DMS53 (cell line): ENCODE data around the gene PIK3IP1.
A peak's percentile ranks its signal among the peaks of the same experiment; 100 is the strongest.

Experiments used
- DNase-seq: peaks from one replicate; lab custom pipeline; 2025; lab: John Stamatoyannopoulos, UW

Gene PIK3IP1

GRCh38 chr22:31278626-31279326, 13.5 kb downstream of the PIK3IP1 start:
- no peak for DNase-seq

- DNase-seq = no peak
Measured at GRCh38 chr22:31278151-31278621, 14.1 kb downstream of the PIK3IP1 start.

DNA sequence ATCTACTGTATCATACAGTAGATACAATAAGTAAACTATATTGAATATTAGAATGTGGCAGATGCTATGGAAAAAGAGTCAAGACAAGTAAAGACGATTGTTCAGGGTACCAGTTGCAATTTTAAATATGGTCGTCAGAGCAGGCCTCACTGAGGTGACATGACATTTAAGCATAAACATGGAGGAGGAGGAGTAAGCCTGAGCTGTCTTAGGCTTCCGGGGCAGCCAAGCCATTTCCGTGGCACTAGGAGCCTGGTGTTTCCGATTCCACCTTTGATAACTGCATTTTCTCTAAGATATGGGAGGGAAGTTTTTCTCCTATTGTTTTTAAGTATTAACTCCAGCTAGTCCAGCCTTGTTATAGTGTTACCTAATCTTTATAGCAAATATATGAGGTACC, 14.5 kb downstream of the PIK3IP1 start:
- DNase-seq = no peak

- no peak for DNase-seq
Measured at GRCh38 chr22:31276426-31277167, 15.7 kb downstream of the PIK3IP1 start.

DNA sequence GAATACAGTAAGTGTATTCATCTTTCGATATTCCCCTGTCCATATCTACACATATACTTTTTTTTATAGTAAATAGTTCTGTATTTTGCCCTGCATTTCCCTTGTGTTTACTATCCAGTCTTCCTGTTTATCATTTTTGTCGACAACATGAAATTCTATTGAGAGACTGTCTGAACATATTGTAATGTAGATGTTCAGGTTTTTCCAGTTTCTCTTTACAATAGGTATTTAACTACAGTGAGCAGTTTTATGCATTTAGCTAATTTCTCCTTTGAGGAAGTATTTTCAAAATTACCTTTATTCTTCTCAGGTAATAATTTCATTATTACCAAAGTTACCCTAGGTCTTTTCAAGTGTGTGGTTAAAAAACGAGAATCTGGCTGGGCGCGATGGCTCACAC, 16.7 kb downstream of the PIK3IP1 start:
- DNase-seq = peak; percentile 43

DNA sequence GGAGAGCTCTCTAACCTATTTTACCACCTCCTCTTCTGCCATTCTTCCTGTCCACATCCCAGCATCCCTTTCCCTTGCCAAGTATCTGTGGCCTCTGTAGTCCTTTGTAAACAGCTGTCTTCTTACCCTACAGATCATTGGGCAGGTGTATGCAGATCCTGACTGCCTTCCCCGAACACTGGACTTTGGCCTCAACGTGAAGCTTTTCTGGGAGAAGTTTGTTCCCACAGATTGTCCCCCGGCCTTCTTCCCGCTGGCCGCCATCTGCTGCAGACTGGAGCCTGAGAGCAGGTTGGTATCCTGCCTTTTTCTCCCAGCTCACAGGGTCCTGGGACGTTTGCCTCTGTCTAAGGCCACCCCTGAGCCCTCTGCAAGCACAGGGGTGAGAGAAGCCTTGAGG, 17.3 kb downstream of the PIK3IP1 start:
- peak; percentile 56 for DNase-seq

GRCh38 chr22:31274017-31274416, 18.3 kb downstream of the PIK3IP1 start:
- DNase-seq = no peak

DNA sequence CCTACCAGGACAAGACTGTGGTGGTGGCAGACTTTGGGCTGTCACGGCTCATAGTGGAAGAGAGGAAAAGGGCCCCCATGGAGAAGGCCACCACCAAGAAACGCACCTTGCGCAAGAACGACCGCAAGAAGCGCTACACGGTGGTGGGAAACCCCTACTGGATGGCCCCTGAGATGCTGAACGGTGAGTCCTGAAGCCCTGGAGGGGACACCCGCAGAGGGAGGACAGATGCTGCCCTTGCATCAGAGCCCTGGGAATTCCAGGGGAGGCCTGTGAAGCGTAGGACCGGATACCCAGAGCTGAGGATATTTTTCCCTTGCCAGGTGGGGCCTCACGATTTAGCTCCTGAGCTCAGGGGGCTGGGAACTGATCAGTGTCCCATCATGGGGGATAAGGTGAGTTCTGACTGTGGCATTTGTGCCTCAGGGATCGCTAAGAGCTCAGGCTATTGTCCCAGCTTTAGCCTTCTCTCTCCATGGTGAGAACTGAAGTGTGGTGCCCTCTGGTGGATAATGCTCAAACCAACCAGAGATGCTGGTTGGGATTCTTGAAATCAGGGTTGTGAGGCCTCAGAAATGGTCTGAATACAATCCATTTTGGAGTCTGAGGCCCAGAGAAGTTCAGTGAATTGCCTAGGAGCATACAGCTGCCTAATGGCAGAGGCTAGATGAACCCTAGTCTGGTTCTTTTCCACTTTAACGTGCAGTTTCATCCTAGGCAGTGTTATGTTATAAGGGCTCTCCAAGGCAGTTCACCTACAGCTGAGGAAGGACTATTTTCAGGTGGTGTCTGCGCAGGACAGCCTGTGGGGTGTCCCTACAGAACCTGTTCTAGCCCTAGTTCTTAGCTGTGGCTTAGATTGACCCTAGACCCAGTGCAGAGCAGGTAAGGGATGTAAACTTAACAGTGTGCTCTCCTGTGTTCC, 19.5 kb downstream of the PIK3IP1 start:
- DNase-seq = peak; percentile 65

- DNase-seq = no peak
Measured at GRCh38 chr22:31271485-31271884, 20.8 kb downstream of the PIK3IP1 start.

DNA sequence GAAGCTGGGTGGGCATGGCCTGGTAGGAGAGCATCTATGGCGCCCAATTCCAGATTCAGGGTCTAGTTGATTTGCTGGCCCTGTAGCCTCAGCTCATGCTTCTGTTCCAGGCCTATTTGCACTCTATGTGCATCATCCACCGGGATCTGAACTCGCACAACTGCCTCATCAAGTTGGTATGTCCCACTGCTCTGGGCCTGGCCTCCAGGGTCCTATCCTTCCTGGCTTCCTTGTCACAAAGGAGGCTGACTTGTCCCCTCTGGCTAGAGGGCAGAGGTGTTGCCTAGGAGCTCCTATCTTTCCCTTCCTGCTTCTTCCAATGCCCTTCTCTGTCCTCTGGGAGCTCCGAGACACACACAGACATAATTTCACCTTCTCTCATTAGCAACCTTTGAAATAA, 21.3 kb downstream of the PIK3IP1 start:
- DNase-seq = no peak

GRCh38 chr22:31269892-31270579, 22.3 kb downstream of the PIK3IP1 start:
- no peak for DNase-seq

- DNase-seq = no peak
Measured at GRCh38 chr22:31268281-31268680, 24.0 kb downstream of the PIK3IP1 start.

DNA sequence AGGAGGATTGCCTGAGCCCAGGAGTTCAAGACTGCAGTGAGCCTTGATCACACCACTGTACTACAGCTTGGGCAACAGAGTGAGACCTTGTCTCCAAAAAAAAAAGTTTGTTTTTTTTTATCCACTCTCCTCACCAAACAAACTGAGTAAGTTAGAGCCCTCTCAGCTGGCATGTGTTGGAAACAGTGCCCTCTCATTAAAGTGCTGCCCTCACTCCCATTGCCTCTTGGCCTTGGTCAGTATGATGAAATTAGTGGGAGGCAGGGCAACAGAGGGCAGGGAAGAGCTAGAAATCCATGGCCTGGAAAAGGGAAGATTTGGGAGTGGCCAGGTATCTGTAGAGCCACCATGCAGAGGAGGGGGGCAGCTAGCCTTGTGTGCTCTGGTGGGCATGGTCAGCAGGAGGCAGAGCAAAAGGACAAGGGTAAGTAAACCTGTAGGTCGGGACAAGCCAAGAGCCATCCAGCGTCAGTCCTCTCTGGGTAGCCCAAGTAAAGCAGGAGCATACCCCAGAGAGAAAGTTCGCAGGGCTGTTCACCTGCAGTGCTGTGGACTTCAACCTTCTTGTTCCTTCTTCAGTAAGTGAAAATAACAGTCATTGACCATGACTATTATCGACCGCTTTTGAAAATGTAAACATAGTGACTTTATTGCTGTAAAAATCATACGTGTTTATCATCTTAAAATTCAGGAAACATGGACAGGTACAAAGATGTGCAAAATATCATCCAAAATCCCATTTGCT, 28.2 kb downstream of the PIK3IP1 start:
- DNase-seq = no peak

GRCh38 chr22:31262312-31263133, 29.8 kb downstream of the PIK3IP1 start:
- no peak for DNase-seq

DNA sequence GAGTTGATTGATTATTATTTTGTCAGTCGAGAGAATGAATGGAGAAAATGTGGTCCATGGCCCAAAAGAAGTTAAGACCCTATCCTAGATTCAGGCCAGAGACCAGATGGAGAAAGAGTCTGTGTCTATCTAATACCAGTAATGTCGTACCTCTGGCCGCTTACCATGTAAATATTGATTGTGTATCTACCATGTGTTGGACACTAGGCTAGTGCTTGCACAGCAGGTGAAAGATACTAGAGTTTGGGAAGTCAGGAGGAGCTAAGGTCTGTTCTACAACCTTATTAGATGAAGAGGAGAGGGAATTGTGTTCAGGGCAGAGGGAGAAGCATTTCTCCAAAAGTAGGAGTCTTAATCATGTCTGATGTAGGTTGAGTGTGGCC, 31.8 kb downstream of the PIK3IP1 start:
- DNase-seq = peak; percentile 39

- peak; percentile 61 for DNase-seq
Measured at GRCh38 chr22:31259798-31260473, 32.4 kb downstream of the PIK3IP1 start.

- DNase-seq = peak; percentile 37
Measured at GRCh38 chr22:31253949-31254348, 38.3 kb downstream of the PIK3IP1 start.

DNA sequence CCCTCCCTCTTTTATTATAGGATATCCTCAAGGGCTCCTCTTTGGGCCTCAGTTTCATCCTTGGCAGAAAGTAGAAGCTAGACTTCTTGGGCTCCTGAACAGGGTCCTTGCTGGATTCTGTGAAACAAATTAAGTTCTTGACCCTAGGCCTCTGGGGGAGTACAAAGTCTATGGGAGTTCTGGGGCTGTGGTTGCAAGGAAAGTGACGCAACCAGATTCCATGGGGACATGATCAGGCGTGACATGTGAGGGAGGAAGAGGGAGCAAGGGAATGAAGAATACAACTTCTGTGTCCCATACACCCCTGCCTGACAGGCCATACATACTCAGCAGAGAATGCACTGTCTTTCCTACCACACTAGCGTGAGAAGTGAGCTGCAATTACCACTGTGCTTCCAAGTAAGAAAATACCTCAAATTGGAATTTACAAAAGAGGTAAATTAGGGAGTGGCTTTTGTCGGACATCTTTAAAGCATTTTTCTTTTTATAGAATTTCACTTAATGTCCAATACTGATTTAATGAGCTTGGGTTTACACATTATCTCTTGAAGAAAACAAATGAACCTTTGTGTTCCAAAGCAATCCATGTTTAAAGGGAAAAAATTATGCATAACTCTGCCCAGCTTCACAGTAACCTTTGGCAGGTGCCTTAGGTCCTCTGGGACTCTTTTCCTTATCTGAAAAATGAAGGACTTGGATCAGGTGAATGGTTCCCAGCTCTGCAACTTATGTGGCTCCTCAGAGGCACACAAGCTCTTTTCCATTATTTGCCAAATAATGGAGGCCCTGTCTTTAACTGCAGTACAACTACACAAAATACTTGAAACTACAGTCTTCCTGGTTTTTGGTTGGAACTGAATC, 41.3 kb downstream of the PIK3IP1 start:
- DNase-seq = no peak
